Mammary epithelial cell (primary cell): ENCODE results near the gene C11orf68.

ENCODE experiments used
- EZH2 ChIP-seq: IDR thresholded peaks from 2 replicates; pipeline ENCODE4 v1.6.1; 2012; ENCODE audit warnings: low read length, inconsistent platforms, borderline replicate concordance
- TF ChIP-seq, protein P1 (sequence below), 2 donors: IDR thresholded peaks in 1 of 2; conservative IDR thresholded peaks in 1 of 2; 2 replicates each; pipeline ENCODE4 v1.5.1; 2011 to 2012; ENCODE audit warnings: inconsistent platforms in 2 of 2, low read length in 2 of 2, mild to moderate bottlenecking in 2 of 2, control low read depth in 1 of 2, low read depth in 1 of 2; ENCODE audit not compliant: insufficient read depth in 1 of 2; ENCODE audit errors: extremely low read depth in 1 of 2

DNA sequence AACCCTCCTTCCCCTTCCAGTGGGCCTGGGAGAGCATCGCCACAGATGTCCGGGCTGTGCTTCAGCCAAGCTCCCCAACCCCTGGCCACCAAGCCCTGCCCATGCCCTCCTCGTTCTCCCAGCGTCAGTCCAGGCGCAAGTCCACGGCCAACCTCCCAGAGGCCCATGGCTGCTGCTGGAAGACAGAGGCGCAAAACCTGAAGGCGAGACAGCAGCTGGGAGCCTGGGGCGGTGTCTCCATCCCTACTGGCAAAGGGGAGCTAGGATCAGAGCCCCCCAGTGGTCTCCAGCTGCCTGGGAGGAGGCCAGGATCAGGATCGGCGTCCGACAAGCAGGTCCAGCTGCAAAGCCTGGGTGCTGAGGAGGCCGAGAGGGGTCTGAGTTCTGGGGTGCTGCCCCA, 28.3 kb upstream of the C11orf68 start:
- TF ChIP-seq, protein P1, sequence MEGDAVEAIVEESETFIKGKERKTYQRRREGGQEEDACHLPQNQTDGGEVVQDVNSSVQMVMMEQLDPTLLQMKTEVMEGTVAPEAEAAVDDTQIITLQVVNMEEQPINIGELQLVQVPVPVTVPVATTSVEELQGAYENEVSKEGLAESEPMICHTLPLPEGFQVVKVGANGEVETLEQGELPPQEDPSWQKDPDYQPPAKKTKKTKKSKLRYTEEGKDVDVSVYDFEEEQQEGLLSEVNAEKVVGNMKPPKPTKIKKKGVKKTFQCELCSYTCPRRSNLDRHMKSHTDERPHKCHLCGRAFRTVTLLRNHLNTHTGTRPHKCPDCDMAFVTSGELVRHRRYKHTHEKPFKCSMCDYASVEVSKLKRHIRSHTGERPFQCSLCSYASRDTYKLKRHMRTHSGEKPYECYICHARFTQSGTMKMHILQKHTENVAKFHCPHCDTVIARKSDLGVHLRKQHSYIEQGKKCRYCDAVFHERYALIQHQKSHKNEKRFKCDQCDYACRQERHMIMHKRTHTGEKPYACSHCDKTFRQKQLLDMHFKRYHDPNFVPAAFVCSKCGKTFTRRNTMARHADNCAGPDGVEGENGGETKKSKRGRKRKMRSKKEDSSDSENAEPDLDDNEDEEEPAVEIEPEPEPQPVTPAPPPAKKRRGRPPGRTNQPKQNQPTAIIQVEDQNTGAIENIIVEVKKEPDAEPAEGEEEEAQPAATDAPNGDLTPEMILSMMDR (conservative IDR thresholded peaks at IDR 0.05 in 1 of 2, IDR thresholded peaks at IDR 0.05 in 1 of 2; ENCODE audit: extremely low read depth in 1 of 2, insufficient read depth in 1 of 2, low read depth in 1 of 2, low read length in 2 of 2) = no peak
- no peak for TF ChIP-seq EZH2
